Endothelial cell of umbilical vein (primary cell): ENCODE measurements around the gene UCKL1.

ENCODE experiments used
- CTCF ChIP-seq, 2 donors: IDR thresholded peaks; 1 replicate in 1 of 2; 2 replicates in 1 of 2; pipeline ENCODE4 v1.5.1; 2011; ENCODE audit warnings: low read length in 2 of 2, mild to moderate bottlenecking in 2 of 2, moderate library complexity in 2 of 2, control low read depth in 1 of 2, inconsistent platforms in 1 of 2, low read depth in 1 of 2; ENCODE audit not compliant: insufficient read depth in 1 of 2; ENCODE audit errors: extremely low read depth in 1 of 2
- FOS ChIP-seq: IDR thresholded peaks from 2 replicates; pipeline ENCODE4 v1.6.1; 2011; ENCODE audit warnings: mild to moderate bottlenecking, low read length, moderate library complexity, borderline replicate concordance; ENCODE audit not compliant: insufficient read depth
- JUN ChIP-seq: IDR thresholded peaks from 2 replicates; pipeline ENCODE4 v1.6.1; 2011; ENCODE audit warnings: borderline replicate concordance, low read depth; ENCODE audit not compliant: insufficient read length, insufficient read depth
- MYC ChIP-seq: IDR thresholded peaks from one replicate; pipeline ENCODE4 v1.6.1; 2011; ENCODE audit warnings: mild to moderate bottlenecking, low read depth, low read length
- POLR2A ChIP-seq: IDR thresholded peaks from 2 replicates; pipeline ENCODE4 v1.6.1; 2012; ENCODE audit warnings: low read depth, mild to moderate bottlenecking, control low read depth, low read length
- POLR2AphosphoS5 ChIP-seq: IDR thresholded peaks from 2 replicates; pipeline ENCODE4 v1.6.1; 2012; ENCODE audit warnings: low read depth, mild to moderate bottlenecking, control low read depth, low read length, moderate library complexity; ENCODE audit not compliant: insufficient read depth

- no peak for TF ChIP-seq CTCF (IDR thresholded peaks at IDR 0.05; ENCODE audit: extremely low read depth in 1 of 2, insufficient read depth in 1 of 2, low read depth in 1 of 2, low read length in 2 of 2)
- TF ChIP-seq POLR2AphosphoS5 = peak; percentile 8
- no peak for TF ChIP-seq POLR2A
- TF ChIP-seq MYC = no peak
- no peak for TF ChIP-seq JUN
- TF ChIP-seq FOS = no peak
These were observed 11.9 kb downstream of the UCKL1 start for GRCh38 chr20:63944078-63944941.
